ENCODE data around the gene ANKS1B.

DNA sequence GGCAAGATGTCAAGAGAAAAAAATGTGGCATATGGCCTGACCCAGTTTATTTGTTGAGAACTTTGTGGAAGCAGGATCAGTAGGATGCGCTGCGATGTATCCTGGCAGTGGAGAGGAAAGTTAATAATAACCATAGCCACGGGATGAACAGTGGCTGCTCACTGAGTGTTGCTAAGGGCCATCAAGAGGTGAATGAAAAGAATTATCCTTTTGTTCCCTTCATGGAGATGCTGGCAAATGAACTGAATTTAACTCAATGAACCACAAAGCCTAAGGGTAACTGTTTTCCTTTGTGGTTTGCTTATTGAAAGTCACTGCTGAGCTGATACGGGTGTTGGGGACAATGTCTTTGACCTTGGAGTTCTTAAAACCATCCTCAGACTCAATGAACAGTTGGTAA lies 863.2 kb downstream of the ANKS1B start:
- TF ChIP-seq, protein P1, sequence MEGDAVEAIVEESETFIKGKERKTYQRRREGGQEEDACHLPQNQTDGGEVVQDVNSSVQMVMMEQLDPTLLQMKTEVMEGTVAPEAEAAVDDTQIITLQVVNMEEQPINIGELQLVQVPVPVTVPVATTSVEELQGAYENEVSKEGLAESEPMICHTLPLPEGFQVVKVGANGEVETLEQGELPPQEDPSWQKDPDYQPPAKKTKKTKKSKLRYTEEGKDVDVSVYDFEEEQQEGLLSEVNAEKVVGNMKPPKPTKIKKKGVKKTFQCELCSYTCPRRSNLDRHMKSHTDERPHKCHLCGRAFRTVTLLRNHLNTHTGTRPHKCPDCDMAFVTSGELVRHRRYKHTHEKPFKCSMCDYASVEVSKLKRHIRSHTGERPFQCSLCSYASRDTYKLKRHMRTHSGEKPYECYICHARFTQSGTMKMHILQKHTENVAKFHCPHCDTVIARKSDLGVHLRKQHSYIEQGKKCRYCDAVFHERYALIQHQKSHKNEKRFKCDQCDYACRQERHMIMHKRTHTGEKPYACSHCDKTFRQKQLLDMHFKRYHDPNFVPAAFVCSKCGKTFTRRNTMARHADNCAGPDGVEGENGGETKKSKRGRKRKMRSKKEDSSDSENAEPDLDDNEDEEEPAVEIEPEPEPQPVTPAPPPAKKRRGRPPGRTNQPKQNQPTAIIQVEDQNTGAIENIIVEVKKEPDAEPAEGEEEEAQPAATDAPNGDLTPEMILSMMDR (IDR thresholded peaks at IDR 0.05; ENCODE audit: low read length), result no peak
- TF ChIP-seq EZH2 (IDR thresholded peaks at IDR 0.05; ENCODE audit: borderline replicate concordance, low read length), result no peak

Measured in OCI-LY1 (cell line).